T-helper 2 cell treated with Interferon-gamma antibody and Interleukin-4, amounts not matched to agents 100 ng/mL and 5 ng/mL, for 36 hours (primary cell): ENCODE data around the gene CEP164. TPM values are rescaled to one million over a fixed set of nuclear protein-coding genes. Genes with fewer than 3 reads are reported as not detected.

Source experiments
- intact Hi-C: fragments of 100-400 bp; cut with micrococcal nuclease; formaldehyde crosslinking; loops from one replicate; pipeline ENCODE4 v1.15.1; 2023
- total RNA-seq: library from RNA; stranded (reverse); gene quantifications from 2 replicates; pipeline ENCODE4 v1.2.3, GENCODE V29; 2022

Gene CEP164
- total RNA-seq, 1 donor from 2014 or later: 42.0 TPM

- intact Hi-C loops: no loop called here
These were observed 23.9 kb upstream of the CEP164 start for GRCh38 chr11:117303646-117304315.

DNA sequence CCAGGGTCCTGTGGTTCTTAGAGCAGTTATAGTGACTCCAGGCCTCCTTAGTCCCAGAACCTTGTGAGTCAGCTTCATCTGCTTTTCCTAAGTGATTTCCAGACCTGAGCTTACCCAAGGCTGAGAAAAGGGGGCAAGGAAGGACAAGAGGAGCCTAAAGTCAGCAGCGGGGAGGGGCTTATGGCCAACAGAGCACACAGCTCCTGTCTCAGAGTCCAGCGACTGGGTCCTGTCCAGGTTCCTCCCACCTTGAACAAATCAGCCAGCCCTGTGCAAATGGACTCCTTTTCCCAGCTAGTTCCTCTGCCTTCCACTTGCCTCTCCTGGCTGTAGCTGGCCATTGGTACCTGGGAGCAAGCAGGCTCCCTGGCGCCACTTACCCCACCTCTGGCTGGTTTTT, 22.5 kb upstream of the CEP164 start:
- intact Hi-C loops: no loop called here

- intact Hi-C loops: no loop called here
These were observed 18.3 kb upstream of the CEP164 start for GRCh38 chr11:117309310-117309709.

- intact Hi-C loops: no loop called here
These were observed 14.6 kb upstream of the CEP164 start for GRCh38 chr11:117313091-117313490.

- intact Hi-C loops: no loop called here
These were observed 13.6 kb upstream of the CEP164 start for GRCh38 chr11:117313828-117314768.

DNA sequence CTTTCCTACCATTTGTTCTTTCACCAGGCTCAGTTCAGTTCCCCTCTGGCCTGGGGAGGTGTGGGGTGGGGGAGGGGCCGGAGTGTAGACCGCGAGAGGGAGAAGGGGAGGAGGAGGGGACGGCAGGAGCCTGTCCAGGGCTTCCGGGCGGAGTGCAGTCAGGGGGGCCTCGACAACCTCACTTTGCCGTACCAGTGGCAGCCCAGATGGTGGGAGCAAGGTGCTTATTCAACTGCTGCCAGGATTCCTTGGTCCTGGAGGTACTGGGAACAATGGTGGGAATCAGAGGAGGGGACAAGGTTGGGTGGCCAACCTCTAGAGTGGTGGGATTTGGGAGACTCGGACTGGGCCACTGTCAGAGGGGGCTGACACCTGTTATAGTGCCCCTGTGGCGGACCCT, 12.8 kb upstream of the CEP164 start:
- intact Hi-C loops: no loop called here

DNA sequence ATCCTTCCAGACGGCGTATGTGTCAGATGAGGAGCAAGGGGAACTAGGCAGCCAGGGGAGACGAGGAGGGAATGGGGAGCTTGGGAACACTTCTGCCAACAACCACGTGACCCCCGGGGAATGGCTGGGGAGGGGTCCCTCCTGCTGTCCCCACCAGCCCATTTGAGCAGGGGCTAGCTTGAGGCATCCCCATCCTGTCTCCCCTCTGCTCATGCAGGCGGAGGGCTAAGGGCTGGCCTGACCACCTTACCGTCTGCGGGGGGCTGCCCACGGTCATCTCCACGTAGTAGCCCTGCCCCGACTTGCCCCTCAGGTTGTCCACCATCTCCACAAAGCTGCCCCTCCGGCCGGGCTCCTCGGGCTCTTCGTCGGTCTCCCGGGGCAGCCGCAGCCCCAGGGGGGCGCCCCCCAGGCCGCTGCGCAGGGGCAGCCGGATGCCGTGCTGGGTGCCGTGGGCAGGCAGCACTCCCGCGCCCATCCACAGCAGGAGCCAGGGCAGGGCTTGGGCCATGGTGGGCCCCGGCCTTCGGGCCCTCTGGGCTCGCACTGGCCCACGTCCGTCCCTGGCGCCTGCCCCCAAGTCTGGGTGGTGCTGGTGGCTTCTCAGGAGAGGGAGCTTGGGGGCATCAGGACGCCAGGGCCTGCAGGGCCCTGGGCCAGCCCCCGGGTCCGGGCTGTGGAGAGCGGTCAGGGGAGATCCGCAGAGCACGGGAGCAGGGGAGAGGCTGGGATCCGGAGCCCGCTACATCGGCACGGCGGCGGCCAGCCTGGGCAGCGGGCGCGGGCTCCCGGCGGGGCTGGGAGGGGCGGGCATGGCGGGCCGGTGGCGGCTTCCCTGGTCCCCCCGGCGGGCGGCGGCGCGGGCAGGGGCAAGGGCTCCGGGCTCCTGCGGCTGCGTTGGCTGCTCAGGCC, 12.1 kb upstream of the CEP164 start:
- intact Hi-C loops: no loop called here

GRCh38 chr11:117316197-117316961, 11.3 kb upstream of the CEP164 start, which contains the start of gene BACE1:
Gene BACE1 (minus strand): TSS chr11:117316256. CDS start chr11:117315795, 461 bp downstream.
- intact Hi-C loops: no loop called here

DNA sequence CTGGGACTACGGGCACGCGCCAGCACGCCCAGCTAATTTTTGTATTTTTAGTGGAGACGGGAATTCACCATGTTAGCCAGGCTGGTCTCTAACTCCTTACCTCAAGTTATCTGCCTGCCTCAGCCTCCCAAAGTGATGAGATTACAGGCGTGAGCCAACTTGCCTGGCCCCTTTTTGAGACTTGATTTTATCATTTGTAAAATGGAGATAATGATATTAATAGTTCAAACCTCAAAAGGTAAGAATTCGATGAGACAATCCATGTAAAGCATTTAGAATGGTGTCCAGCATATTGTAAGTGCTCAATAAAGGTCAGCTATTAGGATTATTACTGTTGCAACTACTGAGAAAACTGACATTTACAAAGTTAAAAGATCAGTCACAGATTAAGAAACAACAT, 8.9 kb upstream of the CEP164 start:
- intact Hi-C loops: no loop called here

GRCh38 chr11:117319214-117319840, 8.3 kb upstream of the CEP164 start:
- intact Hi-C loops: no loop called here

DNA sequence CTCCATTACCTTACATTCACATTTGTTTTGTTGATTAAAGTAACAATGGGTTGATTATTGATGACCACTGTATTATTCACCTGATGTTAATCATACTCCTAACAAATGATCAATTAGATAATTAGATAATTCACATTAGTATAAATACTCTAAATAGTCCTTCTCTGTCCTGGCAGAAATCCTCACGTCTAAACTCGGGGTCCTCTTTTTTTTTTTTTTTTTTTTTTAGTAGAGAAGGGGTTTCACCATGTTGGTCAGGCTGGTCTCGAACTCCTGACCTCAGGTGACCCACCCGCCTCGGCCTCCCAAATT, 443 bp upstream of the CEP164 start:
- intact Hi-C loops: loop anchor here (1.0 to 5.0 kb wide), 3 partner anchors 95 to 555 kb away; partner anchors contain the start of genes BUD13, PCSK7, RNF214 and SIDT2

- intact Hi-C loops: loop anchor here (5.0 kb wide), 1 partner anchor 556 kb away; the partner anchor contains the start of gene BUD13
These were observed 839 bp downstream of the CEP164 start for GRCh38 chr11:117328375-117329010.

- intact Hi-C loops: no loop called here
These were observed 5.2 kb downstream of the CEP164 start for GRCh38 chr11:117332843-117333242.

DNA sequence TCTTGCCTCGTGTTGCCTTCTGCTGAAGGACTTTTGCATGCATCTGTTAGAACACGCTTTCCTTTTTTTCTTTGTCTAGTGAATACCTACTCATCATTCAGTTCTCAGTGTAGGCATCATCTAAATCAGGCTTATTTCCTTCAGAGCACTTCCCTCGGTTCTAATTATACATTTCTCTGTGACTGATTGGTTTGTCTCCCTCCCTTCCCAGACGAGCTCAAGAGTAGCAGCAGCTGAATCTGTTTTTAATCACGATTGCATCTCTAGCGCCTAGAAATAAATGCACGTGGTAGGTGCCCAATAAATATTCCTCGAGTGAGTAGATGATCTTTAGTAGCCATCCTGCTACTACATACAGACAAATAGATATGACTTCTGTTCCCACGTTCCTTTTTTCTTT, 6.3 kb downstream of the CEP164 start:
- intact Hi-C loops: no loop called here

DNA sequence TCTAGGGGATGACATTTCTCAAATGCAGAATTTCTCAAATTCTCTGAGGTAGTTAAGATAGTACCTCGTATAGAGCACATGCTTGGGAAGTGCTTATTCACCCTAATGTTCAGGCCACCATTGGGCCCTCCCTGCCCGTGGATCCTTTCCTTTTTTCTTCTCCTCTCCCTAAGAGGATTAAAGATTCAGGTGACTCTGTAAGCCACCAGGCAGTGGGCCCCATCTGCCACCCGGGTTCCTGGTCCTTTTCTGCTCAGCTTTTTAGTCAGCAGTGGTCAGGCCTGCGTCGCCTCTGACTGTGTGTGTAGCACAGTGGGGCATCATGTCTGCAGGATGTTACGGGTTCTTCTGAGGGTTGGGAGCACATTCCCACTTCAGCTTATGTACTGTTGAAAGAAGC, 7.2 kb downstream of the CEP164 start:
- intact Hi-C loops: no loop called here

GRCh38 chr11:117335399-117335798, 7.7 kb downstream of the CEP164 start:
- intact Hi-C loops: no loop called here

DNA sequence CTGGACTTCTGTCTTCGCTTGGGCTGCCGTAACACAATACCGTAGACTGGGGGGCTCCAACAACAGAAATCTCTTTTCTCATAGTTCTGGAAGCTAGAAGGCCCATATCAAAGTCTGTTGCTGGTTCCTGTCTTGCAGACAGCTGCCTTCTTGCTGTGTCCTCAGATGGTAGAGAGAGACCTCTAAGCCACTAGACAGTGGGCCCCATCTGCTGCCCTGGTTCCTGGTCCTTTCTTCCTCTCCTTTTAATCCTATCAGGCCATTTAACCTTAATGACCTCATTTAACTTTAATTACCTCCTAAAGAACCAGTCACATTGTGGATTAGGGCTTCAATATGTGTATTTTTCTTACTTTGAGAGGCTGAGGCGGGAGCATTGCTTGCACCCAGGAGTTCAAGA, 9.4 kb downstream of the CEP164 start:
- intact Hi-C loops: no loop called here

GRCh38 chr11:117345039-117345438, 17.4 kb downstream of the CEP164 start:
- intact Hi-C loops: no loop called here

GRCh38 chr11:117354550-117354949, 26.9 kb downstream of the CEP164 start:
- intact Hi-C loops: no loop called here
